ENCODE measurements around the gene FSIP1.

- TF ChIP-seq CTCF (IDR thresholded peaks at IDR 0.05) (no peak), EP300 (IDR thresholded peaks at IDR 0.05) (no peak), CHD4 (IDR thresholded peaks at IDR 0.05; ENCODE audit: borderline replicate concordance) (no peak), TFCP2L1 (CRISPR knock-in tag; IDR thresholded peaks at IDR 0.05) (no peak), RAD21 (conservative IDR thresholded peaks at IDR 0.05 in 1 of 2, IDR thresholded peaks at IDR 0.05 in 1 of 2) (no peak), NPAS2 (CRISPR knock-in tag; IDR thresholded peaks at IDR 0.05; ENCODE audit: borderline replicate concordance) (no peak), RCOR1 (IDR thresholded peaks at IDR 0.05; ENCODE audit: low read depth, low read length) (no peak), ZFP36 (IDR thresholded peaks at IDR 0.05; ENCODE audit: borderline replicate concordance, partially characterized antibody) (no peak), POLR2AphosphoS2 (conservative IDR thresholded peaks at IDR 0.05; ENCODE audit: low read length) (no peak), EHF (CRISPR knock-in tag; IDR thresholded peaks at IDR 0.05) (no peak), RFX5 (IDR thresholded peaks at IDR 0.05) (no peak)
Observed at GRCh38 chr15:39598186-39598850, 184.3 kb downstream of the FSIP1 start.
